HG03135 (cell line): Measurements from ENCODE around the gene ACY1.
"Not testable (repeated sequence)": the region's sequence is repeated elsewhere in the genome, so short reads cannot be mapped to it uniquely, and the experiment has no call there.

Experiments
- ATAC-seq: cut with Tn5 transposase; IDR thresholded peaks from one replicate; pipeline ENCODE4 v1.9.1; 2021; ENCODE audit warnings: mild to moderate bottlenecking, moderate library complexity; ENCODE audit not compliant: unreplicated experiment

Gene ACY1

DNA sequence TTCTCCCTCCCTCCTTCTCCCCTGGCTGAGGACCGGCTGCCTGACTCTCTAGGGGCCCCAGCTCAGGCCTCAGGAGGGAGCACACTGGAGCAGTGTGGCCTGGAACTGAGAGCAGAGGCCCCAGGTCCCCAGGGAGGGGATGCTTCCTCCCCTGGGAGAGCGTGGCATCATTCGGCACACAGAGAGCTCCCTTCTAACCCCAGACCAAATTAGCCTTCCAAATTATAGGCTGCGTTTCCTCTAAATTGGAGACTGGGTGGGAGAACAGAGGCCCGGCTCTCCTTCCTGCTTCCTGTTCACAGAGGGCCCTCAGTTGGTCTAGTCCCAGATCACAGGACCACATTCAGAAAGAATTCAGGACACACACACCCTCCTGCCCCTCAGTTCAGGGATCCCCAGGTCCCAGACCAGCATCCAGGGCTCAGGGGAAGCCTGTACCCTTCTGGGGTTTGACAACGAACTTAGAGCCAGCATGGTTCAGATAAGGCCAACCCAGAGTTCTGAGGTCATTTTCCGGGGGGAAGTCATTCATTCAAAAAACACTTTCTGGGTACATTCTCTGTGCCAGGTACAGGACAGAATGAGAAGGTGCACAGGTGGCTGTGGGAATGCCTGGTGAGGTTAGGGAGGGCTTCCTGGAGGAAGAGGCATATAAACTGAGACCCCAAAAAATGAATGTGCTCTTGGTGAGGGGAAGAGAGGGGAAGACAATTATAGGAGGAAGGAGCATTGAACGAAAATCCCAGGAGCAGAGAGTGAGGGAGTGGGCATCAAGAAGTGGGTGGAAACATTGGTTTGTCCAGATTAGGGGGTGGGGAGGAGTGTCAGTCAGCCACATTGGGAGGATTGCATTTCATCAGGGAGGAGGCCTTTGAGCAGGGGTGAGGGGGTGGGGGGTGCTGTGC lies 40.8 kb downstream of the ACY1 start:
- no peak for ATAC-seq

DNA sequence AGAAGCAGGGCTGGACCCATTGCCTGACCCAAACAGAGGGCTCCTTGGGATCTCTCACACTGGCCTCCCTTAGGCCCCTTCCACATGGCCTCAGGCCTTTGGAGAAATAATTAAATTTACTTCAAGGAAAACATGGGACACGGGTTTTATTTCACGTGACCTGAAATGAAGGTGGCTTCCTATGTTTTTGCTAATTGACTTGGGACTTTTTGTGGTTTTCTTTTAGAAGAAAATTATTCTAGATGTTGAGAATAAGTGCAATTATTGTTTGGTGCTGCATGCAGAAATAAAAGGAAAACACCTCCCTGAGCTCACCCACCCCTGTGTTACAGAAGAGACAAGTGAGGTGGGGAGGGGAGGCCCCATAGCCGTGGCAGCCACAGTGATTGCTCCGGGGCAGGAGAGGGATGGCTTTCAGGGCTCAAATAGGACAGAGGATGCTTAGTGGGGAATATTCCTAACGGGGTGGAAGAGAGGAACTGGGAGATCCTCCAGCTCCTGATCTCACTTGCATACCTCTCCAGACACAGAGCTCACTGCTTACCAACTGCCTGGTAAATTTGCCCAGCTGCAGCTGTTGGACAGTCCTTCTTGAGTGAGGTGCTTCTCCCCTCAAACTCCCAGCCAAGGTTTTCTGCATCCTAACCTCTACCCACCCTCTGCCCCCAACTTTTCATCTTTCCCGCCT lies 41.6 kb downstream of the ACY1 start:
- ATAC-seq = no peak

DNA sequence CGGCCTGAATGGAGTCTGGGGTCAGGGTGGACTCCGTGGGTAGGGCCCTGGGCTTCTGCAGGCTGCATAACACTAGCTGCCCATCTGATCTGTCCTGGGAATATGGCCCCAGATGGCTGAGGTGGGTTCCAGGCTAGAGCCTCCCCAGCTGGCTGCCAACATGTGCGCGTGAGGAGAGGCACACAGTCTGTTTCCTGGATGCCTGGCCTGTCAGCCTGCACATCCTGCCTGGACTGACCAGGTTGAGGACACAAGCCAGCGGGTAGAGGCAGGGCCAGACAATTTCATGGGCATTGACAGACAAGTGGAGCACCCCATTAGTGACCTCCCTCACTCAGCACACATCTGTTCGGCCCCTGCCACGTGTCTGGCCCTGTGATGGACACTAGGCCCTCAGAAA lies 42.1 kb downstream of the ACY1 start:
- ATAC-seq = no peak

DNA sequence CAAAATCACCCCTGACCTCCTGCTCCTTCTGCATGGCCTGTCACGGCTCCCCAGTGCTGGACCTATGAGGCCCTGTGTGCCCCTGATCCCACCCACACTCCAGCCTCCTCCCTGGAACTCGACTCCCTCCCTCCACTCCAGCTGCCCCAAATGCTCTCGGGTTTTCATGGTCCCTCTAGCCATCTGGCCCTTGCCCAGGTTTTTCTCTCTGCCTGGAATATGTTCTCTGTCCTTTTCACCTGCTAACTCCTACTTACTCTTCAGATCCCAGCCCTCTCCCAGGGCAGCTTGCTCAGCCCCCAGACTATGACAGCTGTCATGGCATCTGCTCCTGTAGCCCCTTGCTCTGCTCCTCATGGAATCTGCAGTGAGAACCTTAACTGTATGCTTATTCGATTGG lies 42.7 kb downstream of the ACY1 start:
- ATAC-seq = no peak

DNA sequence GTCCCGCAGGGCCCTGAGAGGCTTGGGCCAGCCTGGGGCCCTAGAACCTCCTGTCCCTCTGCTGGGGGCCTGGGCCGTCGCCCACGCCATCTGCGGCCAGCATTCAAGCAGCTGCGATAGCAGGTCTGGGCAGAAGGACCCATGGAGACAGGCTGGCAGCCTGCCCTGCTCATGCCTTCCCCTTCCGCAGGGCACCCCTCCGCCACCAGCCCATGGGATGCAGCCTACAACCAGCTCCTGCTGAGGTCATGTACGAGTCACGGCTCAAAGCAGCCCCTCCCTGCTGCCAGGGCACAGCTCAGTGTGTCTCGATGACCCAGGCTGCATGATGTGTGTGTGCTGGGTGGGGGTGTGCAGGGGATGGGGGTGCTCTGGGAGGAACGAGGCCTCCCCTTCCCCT lies 45.2 kb downstream of the ACY1 start:
- ATAC-seq = no peak

DNA sequence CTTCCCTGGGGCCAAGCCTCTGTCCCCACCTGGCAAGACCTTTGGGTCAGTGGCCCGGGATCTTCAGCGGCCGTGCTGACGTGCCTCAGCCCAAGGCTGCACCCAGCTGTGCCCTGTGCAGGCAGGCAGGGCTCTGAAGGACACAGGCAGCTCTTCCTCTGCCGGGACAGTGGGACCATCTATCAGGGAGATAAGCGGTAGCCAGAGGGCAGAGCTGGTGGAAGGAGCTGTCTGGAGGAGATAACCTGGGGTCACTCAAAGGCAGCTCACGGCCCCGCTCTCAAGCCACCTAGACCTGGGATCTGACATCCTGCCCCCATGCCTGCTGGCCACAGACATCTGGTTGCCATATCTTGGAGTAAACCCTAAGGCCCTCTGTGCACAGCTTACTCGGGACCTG lies 45.7 kb downstream of the ACY1 start:
- no peak for ATAC-seq

DNA sequence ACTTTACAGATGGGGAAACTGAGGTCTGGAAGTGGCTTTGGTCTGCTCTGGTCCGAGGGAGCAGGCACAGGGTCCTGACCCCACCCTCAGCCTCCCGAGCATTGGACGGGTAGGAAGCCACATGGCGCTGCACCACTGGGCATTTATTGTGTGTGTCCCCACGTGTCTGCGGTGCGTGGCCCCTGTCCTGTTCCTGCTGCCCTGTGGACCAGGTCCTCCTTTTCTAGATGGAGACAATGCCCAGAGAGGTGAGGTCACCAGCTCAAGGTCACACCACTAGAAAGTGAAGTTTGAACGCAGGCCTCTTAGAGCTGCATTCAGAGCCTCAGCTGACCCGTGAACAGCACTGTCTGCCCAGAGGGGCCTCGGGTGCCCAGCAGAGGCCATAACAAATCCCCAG lies 46.2 kb downstream of the ACY1 start:
- ATAC-seq = no peak

DNA sequence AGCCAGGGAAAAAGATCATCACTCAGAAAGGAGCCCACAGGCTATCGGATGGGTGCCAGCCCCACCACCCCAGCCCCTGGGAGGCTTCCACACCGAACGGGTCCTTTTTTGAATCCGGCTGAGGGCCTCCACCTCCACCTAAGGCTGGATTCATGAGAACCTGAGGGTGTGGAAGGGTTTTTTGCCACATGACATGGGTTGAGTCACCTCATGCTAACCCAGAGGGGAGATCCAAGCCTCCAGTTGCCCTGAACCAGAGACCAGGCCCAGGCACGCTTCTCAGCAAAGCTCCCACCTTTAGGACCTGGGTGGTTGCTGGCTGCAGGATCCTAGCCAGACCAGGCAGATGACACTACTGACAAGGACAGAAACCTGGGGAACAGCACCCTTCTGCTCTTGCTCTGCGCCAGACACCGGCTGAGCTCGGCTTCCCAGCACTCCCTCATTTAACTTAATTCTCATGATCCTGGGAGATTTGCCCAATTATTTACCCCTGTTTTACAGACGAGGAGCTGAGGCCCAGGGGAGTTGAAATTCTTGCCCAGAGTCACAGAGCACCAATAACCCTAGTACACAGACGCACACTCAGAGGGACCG lies 47.5 kb downstream of the ACY1 start:
- no peak for ATAC-seq

DNA sequence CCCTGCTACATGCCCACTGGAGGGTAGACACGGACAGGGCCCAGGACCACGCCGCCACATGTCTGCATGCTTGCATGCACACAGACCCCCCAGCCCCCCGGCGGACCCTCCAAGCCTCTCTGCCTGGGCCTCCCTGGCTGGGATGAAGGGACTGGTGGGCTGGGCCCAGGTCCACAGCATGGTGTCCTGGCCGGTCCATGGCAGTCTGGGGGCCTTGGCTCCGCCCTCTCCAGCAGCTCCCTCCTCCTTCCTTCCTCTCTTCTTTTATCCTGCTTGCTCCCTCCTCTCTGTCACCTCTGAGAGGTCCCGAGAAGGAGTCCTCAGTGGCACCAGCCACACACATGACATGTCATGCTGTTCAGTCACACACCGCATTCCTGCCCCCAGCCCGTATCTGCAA lies 48.6 kb downstream of the ACY1 start:
- no peak for ATAC-seq

DNA sequence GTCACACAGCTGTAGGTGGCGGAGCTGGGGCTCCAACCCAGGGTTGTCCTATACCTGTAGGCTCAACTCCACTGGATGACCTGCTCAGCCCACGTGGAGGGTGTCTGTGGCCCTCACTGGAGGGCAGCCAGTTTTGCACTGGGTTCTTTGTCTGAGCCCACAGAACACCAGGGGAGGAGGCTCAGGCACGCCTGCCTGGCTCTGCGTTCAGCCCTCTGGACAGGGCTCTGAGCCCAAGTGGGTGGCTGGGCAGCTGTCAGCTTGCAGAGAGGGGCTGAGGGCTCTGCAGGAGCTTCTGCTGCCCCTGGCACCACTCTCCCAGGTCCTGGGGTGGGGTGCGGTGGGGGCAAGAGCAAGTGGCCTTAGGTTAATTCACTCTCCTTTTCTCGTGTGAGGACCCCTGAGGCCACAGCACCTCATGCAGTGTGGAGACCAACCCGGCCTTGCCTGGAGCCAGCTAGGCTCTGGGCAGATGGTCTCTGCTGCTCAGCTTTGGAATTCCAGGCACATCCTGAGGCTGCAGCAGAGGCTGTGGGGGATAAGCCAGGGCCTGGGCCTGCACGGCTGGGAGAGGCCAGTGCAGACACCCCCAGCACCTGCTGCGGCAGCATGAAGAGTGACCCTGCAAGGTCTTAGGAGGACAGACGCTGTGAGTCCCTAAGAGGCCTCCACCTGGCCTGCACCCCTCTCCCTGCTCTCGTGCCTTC lies 49.5 kb downstream of the ACY1 start:
- no peak for ATAC-seq

DNA sequence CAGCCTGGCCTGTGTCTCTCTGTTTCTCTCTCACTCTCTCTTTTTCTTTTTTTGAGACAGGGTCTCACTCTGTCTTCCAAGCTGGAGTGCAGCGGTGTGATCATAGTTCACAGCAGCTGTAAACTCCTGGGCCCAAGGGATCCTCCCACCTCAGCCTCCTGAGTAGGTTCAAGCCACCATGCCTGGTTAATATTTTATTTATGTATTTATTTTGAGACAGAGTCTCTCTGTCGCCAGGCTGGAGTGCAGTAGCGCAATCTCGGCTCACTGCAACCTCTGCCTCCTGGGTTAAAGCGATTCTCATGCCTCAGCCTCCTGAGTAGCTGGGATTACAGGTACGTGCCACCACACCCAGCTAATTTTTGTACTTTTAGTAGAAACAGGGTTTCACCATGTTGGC lies 50.4 kb downstream of the ACY1 start:
- not testable (repeated sequence) for ATAC-seq

DNA sequence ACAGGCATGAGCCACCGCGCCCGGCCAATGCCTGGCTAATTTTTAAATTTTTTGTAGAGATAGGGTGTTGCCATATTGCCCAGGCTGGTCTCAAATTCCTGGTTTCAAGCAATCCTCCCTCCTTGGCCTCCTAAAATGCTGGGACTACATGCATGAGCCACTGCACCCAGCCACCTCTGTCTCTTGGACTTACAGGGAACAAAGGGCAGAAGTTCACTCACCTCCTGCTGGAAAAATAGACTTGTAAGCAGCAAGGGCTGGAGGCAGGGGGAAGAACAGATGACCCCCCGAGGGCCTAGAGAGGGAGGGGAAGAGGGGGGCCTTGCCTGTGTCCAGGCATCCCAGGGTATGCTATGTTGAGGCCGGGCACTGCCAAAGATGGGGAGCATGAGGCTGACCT lies 50.9 kb downstream of the ACY1 start:
- ATAC-seq = no peak

DNA sequence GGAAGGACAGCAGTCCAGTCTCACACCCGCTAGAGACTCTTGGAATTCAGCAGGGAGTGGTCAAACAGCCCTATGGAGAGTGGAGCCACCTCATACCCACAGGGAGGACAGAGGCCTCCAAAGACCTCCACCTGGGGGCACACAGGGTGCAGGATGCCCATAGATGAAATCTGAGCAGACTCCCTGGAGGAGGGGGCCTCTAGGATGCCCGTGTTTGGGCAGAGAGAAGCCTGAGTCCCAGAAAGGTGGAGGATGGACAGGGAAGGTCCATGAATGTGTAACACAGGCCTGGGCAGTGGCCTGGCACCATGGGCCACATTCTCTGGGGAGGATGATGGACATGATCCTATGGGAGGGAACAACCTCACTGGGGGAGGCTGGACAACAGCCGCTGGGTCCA lies 51.3 kb downstream of the ACY1 start:
- no peak for ATAC-seq

DNA sequence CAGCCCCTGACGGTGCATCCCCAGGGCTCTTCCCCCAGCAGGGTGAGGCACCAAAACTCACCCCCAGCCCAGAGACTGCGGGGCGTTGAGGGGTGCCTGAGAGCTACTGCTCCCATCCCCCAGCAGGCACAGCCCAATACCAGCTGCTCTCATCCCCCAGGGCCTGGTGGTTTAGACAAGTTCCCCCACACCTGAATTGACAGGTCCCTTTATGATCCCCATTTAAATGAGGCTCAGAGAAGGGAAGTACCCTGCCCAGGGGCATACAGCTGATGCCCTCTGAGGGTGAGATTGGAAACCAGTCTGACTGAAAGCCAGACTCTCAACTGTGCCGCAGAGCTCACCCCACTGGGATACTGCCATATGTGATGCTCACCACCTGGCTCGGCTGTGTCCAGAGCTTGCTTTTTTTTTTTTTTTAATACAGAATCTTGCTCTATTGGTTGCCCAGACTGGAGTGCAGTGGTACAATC lies 52.9 kb downstream of the ACY1 start:
- no peak for ATAC-seq

DNA sequence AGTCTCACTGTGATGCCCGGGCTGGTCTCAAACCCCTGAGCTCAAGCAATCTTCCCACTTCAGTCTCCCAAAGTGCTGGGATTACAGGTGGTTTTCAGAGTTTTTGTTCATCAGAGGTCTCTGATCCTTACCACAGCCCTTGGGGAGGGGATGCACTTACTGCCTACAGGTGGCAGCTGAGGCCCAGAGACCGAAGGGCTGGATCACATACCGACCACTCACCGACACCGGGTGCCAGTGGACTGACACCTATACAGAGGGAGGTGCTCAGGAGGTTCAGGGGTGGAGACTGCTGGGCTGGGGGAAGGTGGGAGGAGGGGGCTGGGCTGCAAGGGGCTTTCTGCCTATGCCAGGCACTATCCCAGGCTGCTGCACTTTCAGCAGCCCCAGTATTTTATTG lies 53.5 kb downstream of the ACY1 start:
- ATAC-seq = no peak

DNA sequence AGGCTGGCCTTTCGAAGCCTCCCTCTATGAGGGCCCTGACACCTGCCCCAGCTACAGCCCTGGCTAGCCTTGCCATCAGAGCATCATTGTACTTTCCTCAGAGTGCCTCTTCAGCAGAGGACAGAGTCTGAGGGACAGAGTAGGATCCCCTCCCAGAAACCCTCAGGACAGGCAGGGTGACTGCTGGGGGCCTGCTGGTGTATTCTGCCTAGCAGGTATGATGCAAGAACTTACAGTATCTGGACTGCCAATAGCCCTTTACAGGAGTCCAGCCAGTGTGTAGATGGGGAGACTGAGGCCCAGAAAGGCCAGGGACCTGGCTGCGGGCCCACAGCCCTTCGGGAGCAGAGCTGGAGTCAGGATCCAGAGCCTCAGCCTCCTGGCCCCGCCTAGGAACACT lies 54.0 kb downstream of the ACY1 start:
- ATAC-seq = no peak

DNA sequence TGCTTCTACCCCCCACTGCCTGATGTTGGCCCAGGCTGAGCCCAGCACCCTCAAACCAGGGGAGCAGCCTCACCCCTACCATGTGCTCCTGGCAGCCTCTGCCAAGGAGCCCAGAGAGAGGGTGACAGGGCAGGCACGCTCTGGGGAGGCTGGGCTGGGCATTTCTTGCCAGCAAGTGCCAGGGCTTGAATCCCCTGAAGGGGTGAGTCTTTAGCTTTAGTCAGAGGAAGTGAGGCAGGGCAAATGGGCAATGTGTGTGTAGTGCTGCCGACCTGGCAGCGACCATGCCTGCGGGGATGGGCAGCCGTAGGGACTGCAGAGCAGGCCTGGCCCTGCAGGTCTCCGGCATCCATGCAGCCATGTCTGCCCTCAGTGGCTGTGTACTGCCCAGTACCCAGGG lies 54.9 kb downstream of the ACY1 start:
- no peak for ATAC-seq
